ENCODE data around the gene TBKBP1. TPM values are rescaled to one million over a fixed set of nuclear protein-coding genes. Genes with fewer than 3 reads are reported as not detected.

TBKBP1 gene
- total RNA-seq, result 10 to 100 TPM; 13.1 to 22.6 TPM

DNA sequence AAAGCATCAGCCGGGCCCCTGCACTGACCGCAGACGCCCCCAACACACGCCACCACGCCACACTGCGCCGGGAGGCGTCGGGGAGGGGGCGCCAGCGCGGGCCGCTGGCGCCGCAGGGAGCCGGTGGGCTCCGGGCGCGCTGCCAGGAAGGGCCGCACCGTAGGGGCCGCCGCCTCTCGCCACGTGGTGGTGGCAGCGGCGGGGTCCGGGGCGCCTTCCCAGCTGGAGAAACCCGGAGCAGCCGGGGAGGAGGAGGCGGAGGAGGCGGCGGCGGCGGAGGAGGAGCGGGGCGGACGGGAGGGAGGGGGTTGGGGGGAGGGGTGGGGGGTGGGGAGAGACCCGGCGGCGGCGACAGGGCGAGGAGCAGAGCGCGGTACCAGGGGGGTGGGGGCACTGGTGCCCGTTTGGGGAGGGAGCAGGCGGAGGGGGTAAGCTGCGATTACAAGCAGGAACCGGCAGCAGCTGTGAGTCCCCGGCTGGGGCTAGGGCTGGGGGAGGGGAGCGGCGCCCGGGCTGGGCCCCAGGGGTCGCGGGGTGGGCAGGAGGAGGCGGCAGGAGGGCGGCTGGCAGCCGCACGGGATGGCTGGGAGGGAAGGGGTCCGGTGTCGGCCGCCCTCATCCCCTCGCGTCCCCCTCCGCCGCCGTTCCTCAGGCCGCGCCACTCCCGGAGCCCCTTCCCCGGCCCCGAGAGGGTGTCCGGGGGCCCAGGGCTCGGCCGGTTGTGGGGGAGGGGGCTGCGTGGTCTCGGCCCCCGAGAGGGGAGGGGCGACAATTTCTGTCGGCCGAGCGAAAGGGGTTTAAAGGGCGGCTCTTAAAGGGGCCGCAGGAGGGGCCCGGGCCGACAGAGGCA is at the start of gene TBKBP1:
TSS of gene TBKBP1 (plus strand) at position 431 of the 850 bp plus-strand sequence. CDS start 1,952 bp downstream, outside the sequence.
- peaks cover 49 to 57% of the 10 kb centered on the region in 2 donors for H3K4me1 Mint-ChIP-seq (ENCODE audit: low read depth in 2 of 2)
- no peaks in the 10 kb centered on the region for H3K36me3 Mint-ChIP-seq
- H3K9me3 Mint-ChIP-seq, result no peaks in the 10 kb centered on the region
- no peaks in the 10 kb centered on the region for H3K27me3 Mint-ChIP-seq
- peak within 1 kb of the TSS; percentile 83 to 92 for H3K27ac Mint-ChIP-seq
- ATAC-seq, result peak; percentile 40 to 45
- peak; percentile 66 for DNase-seq (ENCODE audit: low spot score)
- peak within 1 kb of the TSS; percentile 96 for H3K4me3 Mint-ChIP-seq

DNA sequence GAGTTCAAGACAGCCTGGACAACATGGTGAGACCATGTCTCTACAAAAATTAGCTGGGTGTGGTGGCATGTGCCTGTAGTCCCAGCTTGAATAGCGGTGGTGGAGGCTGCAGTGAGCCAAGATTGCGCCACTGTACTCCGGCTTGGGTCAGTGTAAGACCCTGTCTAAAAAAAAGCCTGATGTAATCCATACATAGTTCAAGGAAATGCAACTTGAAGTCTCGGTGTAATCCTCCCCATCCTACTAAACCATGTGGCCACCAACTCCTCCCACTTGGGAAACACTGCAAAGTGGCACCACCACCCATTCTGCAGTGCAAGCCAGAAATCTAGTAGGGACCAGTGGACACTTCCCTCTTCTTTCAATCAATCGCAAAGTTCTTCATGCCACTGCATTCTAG is 49.6 kb upstream of the TBKBP1 start:
- Mint-ChIP-seq H3K27ac (no peak overlapping the region), H3K27me3 (no peaks in the 10 kb centered on the region), H3K4me3 (no peak overlapping the region), H3K4me1 (ENCODE audit: low read depth in 2 of 2) (peaks cover 13 to 22% of the 10 kb centered on the region in 2 donors), H3K9me3 (no peaks in the 10 kb centered on the region), H3K36me3 (no peaks in the 10 kb centered on the region)
- ATAC-seq (no peak), DNase-seq (ENCODE audit: low spot score) (no peak)

DNA sequence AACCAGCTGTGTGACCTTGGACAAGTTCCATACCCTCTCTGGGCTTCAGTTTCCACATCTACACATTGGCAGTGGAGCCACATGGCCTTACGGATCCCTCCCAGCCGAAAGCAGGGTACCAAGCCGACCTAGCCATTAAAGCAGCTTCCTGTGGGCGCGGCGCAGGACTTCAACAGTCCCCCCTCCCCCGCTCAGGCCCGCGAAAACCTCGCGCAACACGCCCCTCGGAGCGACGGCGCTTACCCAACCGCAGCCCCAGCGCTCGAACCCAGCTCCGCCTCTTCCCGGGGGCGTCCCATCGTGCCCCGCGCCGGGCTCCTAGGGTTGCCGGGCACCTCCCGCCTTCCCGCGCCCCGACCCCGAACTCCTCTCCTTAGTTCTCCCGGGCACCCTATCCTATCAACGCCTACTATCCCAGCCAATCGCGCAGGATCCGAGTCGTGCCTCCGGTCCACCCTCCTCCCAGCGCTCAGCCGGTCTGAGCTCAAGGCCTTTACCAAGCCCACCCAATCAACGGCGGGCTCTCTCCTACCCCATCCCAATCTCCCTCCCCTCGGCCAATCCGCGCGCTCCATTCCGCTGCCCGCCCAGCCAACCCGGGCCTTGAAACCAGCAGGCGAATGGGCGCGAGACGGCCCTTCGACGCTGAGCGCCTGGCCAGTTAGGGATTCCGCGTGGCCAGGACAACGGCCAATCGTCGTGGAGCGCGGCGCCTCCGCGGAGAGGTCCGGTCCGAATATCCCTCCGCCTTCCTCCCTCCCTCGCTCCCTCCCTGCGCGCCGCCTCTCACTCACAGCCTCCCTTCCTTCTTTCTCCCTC is 44.6 kb upstream of the TBKBP1 start, which contains the start of gene KPNB1:
TSS of gene KPNB1 (plus strand) at position 767 of the 819 bp plus-strand sequence. CDS start 326 bp downstream, outside the sequence.
- DNase-seq (ENCODE audit: low spot score) (peak; percentile 100), ATAC-seq (peak; percentile 90 to 93)
- H3K4me1 Mint-ChIP-seq (ENCODE audit: low read depth in 2 of 2), result peaks cover 41 to 46% of the 10 kb centered on the region in 2 donors
- no peaks in the 10 kb centered on the region for H3K9me3 Mint-ChIP-seq
- no peaks in the 10 kb centered on the region for H3K27me3 Mint-ChIP-seq
- H3K36me3 Mint-ChIP-seq, result peaks cover 33% of the 10 kb centered on the region
- H3K4me3 Mint-ChIP-seq, result peak within 1 kb of the TSS; percentile 98
- H3K27ac Mint-ChIP-seq, result peak within 1 kb of the TSS; percentile 97

DNA sequence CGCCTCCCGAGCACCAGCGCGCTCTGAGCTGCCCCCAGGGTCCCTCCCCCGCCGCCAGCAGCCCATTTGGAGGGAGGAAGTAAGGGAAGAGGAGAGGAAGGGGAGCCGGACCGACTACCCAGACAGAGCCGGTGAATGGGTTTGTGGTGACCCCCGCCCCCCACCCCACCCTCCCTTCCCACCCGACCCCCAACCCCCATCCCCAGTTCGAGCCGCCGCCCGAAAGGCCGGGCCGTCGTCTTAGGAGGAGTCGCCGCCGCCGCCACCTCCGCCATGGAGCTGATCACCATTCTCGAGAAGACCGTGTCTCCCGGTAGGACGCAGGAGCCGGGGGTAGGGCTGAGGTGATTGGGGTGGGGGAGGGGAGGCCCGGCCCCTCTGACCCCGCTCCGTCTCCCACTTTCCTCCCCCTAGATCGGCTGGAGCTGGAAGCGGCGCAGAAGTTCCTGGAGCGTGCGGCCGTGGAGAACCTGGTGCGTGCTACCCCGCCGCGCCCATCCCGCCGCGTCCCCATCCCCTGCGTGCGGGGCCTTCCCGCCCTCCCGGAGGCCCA is 43.9 kb upstream of the TBKBP1 start:
- H3K27ac Mint-ChIP-seq, result peak overlapping the region; percentile 91 to 97
- no peaks in the 10 kb centered on the region for H3K27me3 Mint-ChIP-seq
- ATAC-seq (peak in 1 of 2 donors; percentile 0), DNase-seq (ENCODE audit: low spot score) (no peak)
- peaks cover 37% of the 10 kb centered on the region for H3K36me3 Mint-ChIP-seq
- peak overlapping the region; percentile 98 for H3K4me3 Mint-ChIP-seq
- H3K4me1 Mint-ChIP-seq (ENCODE audit: low read depth in 2 of 2), result peaks cover 43 to 53% of the 10 kb centered on the region in 2 donors
- H3K9me3 Mint-ChIP-seq, result no peaks in the 10 kb centered on the region

DNA sequence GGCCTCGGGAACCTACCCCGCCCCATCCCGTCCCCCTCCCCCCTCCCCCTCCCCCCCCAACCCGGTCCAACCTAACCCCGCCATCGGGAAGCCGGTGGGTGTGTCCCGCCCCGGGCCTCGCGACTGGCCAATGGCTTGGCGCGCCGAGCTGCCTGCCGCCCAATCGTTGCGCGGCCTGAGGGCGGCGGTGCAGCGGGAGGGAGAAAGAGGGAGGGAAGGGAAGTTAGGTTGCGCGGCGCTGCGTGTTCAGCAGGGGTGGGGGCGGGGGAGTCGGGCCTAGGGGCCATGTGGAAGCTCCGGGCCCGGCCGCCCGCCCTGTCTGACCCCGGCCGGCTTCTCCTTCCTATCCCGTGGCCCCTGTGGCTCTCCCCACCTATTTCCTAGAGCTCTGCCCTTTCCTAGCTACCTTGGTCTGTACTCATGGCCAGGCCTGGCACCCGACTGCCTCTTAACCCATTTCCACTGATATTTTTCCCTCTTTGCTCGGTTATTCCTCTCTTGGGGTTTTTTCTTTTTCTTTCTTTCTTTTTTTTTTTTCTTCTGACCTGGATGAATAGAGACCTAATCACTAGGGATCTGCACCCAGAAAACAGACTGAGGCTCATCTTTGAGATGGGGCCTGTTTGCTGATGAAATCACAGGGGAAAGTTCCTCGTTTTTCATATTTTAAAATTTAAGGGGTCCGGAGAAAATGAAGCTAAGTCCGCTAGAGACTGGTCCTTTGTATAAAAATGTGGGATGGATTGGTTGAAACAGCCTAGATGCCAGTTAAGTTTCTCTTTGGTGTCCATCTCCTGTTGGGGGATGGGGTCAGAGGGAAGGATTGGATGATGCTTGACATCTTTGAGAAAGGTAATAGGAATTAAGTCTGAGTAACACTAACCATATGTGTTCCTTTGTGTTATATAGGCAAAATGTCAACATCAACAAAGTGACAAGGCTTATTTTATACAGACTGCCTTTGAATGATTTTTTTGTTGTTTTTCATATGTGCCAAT is 43.1 kb upstream of the TBKBP1 start:
- Mint-ChIP-seq H3K9me3 (no peaks in the 10 kb centered on the region), H3K27ac (peak overlapping the region; percentile 94 to 97), H3K36me3 (peaks cover 37% of the 10 kb centered on the region), H3K27me3 (no peaks in the 10 kb centered on the region), H3K4me3 (peak overlapping the region; percentile 98), H3K4me1 (ENCODE audit: low read depth in 2 of 2) (peaks cover 50 to 61% of the 10 kb centered on the region in 2 donors)
- DNase-seq (ENCODE audit: low spot score) (peak; percentile 98), ATAC-seq (peak; percentile 73 to 78)

- no peak for ATAC-seq
- H3K27ac Mint-ChIP-seq, result peak overlapping the region; percentile 94 to 97
- H3K4me3 Mint-ChIP-seq, result peak overlapping the region; percentile 98
- no peaks in the 10 kb centered on the region for H3K9me3 Mint-ChIP-seq
- peaks cover 41% of the 10 kb centered on the region for H3K36me3 Mint-ChIP-seq
- H3K27me3 Mint-ChIP-seq, result no peaks in the 10 kb centered on the region
- peaks cover 54 to 66% of the 10 kb centered on the region in 2 donors for H3K4me1 Mint-ChIP-seq (ENCODE audit: low read depth in 2 of 2)
- DNase-seq (ENCODE audit: low spot score), result no peak
These were observed 42.3 kb upstream of the TBKBP1 start for GRCh38 chr17:47651704-47652103.

DNA sequence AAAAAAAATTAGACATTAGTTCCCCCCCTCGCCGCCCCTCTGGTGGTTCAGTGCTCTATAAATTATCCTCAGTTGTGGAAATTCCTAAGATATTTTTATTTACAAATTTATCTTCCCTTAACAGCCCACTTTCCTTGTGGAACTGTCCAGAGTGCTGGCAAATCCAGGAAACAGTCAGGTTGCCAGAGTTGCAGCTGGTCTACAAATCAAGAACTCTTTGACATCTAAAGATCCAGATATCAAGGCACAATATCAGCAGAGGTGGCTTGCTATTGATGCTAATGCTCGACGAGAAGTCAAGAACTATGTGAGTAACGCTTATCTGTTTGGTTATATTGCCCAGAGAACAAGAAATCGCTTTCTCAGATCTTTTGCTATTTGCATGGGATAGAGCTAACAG is 41.4 kb upstream of the TBKBP1 start:
- peaks cover 49% of the 10 kb centered on the region for H3K36me3 Mint-ChIP-seq
- H3K27me3 Mint-ChIP-seq, result no peaks in the 10 kb centered on the region
- peak overlapping the region; percentile 94 to 97 for H3K27ac Mint-ChIP-seq
- ATAC-seq, result no peak
- no peak for DNase-seq (ENCODE audit: low spot score)
- H3K9me3 Mint-ChIP-seq, result no peaks in the 10 kb centered on the region
- peaks cover 55 to 72% of the 10 kb centered on the region in 2 donors for H3K4me1 Mint-ChIP-seq (ENCODE audit: low read depth in 2 of 2)
- H3K4me3 Mint-ChIP-seq, result peak overlapping the region; percentile 98

DNA sequence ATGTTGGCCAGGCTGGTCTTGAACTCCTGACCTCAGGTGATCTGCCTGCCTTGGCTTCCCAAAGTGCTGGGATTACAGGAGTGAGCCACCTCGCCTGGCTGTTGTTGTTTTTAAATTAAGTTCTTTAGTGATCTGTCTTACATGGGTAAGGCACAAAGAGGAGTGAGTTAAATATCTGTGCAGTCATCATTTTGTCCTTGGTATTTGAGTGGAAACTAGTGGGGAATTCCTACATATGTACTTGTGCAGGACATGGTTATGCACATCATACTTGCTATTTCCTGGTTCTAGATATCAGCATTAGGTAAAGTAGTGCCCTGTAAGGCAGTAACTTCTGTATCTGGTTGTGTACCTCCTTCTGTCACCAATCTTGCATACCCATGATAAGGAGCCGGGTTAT is 40.5 kb upstream of the TBKBP1 start:
- H3K4me3 Mint-ChIP-seq, result peak overlapping the region; percentile 98
- DNase-seq (ENCODE audit: low spot score) (no peak), ATAC-seq (no peak)
- no peaks in the 10 kb centered on the region for H3K9me3 Mint-ChIP-seq
- H3K4me1 Mint-ChIP-seq (ENCODE audit: low read depth in 2 of 2), result peaks cover 56 to 75% of the 10 kb centered on the region in 2 donors
- no peaks in the 10 kb centered on the region for H3K27me3 Mint-ChIP-seq
- H3K36me3 Mint-ChIP-seq, result peaks cover 53% of the 10 kb centered on the region
- H3K27ac Mint-ChIP-seq, result peak overlapping the region; percentile 94 to 97

- Mint-ChIP-seq H3K36me3 (peaks cover 58% of the 10 kb centered on the region), H3K27ac (peak overlapping the region; percentile 66 to 83), H3K9me3 (no peaks in the 10 kb centered on the region), H3K4me1 (ENCODE audit: low read depth in 2 of 2) (peaks cover 52 to 75% of the 10 kb centered on the region in 2 donors), H3K27me3 (no peaks in the 10 kb centered on the region), H3K4me3 (peak overlapping the region; percentile 98)
- ATAC-seq (no peak), DNase-seq (ENCODE audit: low spot score) (no peak)
These were observed 39.0 kb upstream of the TBKBP1 start for GRCh38 chr17:47654991-47655390.

GRCh38 chr17:47660064-47660492 is 33.9 kb upstream of the TBKBP1 start:
- peak; percentile 82 to 89 for ATAC-seq
- H3K4me3 Mint-ChIP-seq, result peak overlapping the region; percentile 58

GRCh38 chr17:47663912-47664623 is 29.9 kb upstream of the TBKBP1 start:
- Mint-ChIP-seq H3K4me3 (peak overlapping the region; percentile 0), H3K9me3 (no peaks in the 10 kb centered on the region)

More at GRCh38 chr17:47660064-47660492, 33.9 kb upstream of the TBKBP1 start:
- peaks cover 36% of the 10 kb centered on the region for H3K36me3 Mint-ChIP-seq
- no peaks in the 10 kb centered on the region for H3K9me3 Mint-ChIP-seq
- H3K27me3 Mint-ChIP-seq, result no peaks in the 10 kb centered on the region
- peak overlapping the region; percentile 53 to 94 for H3K27ac Mint-ChIP-seq
- peaks cover 39 to 53% of the 10 kb centered on the region in 2 donors for H3K4me1 Mint-ChIP-seq (ENCODE audit: low read depth in 2 of 2)
- no peak for DNase-seq (ENCODE audit: low spot score)

GRCh38 chr17:47664624-47664941 is 29.4 kb upstream of the TBKBP1 start:
- H3K36me3 Mint-ChIP-seq, result peaks cover 31% of the 10 kb centered on the region
- H3K9me3 Mint-ChIP-seq, result no peaks in the 10 kb centered on the region
- no peaks in the 10 kb centered on the region for H3K27me3 Mint-ChIP-seq
- H3K4me3 Mint-ChIP-seq, result no peak overlapping the region
- H3K27ac Mint-ChIP-seq, result peak overlapping the region; percentile 46 to 65
- H3K4me1 Mint-ChIP-seq (ENCODE audit: low read depth in 2 of 2), result peaks cover 19 to 31% of the 10 kb centered on the region in 2 donors
- DNase-seq (ENCODE audit: low spot score) (no peak), ATAC-seq (no peak)

More at GRCh38 chr17:47663912-47664623, 29.9 kb upstream of the TBKBP1 start:
- Mint-ChIP-seq H3K36me3 (peaks cover 29% of the 10 kb centered on the region), H3K4me1 (ENCODE audit: low read depth in 2 of 2) (peaks cover 23 to 31% of the 10 kb centered on the region in 2 donors), H3K27ac (peak overlapping the region; percentile 46 to 65), H3K27me3 (no peaks in the 10 kb centered on the region)
- peak; percentile 66 for DNase-seq (ENCODE audit: low spot score)
- peak; percentile 67 to 70 for ATAC-seq

Measured in natural killer cell treated with Interleukin-12 subunit alpha and Interleukin-12 subunit beta and Interleukin-15 and Interleukin-18, amount 100 ng/mL, for 72 hours (primary cell).